Astrocyte (in vitro differentiated cells and primary cell): ENCODE data around the gene AHNAK2.

Experiments
- EZH2 ChIP-seq: IDR thresholded peaks from 2 replicates; pipeline ENCODE4 v1.6.1; 2012; ENCODE audit warnings: mild to moderate bottlenecking, low read length, inconsistent platforms; ENCODE audit not compliant: insufficient read depth
- TF ChIP-seq, protein P1 (sequence below): IDR thresholded peaks from 2 replicates; pipeline ENCODE4 v1.5.1; 2011; ENCODE audit warnings: low read depth, mild to moderate bottlenecking, inconsistent platforms, low read length, moderate library complexity; ENCODE audit not compliant: insufficient read depth

DNA sequence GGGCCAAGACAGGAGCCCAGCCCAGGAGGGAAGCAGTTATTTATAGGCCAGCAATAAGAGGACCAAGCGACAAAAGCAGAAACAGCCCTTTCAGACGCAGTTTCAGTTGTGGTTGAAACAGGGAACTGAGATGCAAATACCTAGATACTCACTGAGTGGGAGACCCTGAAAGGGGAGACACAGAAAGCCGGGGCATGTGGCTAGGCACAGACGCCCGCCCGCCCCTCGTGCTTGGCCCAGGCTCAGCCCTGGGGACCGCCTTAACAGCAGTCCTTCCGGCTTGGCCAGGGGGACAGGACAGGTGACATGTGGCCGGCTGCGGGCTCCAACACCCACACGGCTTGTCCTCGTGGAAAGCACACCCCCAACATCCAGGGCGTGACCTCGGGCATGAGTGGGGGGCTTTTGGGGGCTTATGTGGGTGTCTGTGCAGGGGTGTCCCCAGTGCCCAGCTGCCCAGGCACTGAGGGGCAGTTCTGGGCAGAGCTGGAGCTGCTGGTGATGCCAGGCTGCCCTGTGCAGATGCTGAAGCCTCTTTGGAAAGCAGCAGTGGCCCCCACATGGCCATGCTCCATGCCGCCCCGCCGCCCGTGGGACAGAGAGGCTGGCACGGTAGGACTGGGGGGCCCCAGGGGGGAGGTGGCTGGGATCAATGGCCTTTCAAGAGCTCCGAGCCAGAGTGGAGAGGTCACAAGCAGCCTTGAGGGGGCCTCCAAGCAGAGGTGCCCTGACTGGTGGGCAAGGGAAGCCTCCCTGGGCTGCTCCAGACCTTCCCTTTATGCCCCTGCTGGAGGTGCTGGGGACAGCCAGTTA is 51.3 kb downstream of the AHNAK2 start:
- TF ChIP-seq, protein P1, sequence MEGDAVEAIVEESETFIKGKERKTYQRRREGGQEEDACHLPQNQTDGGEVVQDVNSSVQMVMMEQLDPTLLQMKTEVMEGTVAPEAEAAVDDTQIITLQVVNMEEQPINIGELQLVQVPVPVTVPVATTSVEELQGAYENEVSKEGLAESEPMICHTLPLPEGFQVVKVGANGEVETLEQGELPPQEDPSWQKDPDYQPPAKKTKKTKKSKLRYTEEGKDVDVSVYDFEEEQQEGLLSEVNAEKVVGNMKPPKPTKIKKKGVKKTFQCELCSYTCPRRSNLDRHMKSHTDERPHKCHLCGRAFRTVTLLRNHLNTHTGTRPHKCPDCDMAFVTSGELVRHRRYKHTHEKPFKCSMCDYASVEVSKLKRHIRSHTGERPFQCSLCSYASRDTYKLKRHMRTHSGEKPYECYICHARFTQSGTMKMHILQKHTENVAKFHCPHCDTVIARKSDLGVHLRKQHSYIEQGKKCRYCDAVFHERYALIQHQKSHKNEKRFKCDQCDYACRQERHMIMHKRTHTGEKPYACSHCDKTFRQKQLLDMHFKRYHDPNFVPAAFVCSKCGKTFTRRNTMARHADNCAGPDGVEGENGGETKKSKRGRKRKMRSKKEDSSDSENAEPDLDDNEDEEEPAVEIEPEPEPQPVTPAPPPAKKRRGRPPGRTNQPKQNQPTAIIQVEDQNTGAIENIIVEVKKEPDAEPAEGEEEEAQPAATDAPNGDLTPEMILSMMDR, result no peak
- no peak for TF ChIP-seq EZH2
